ENCODE measurements around the gene TRIM3.

The TRIM3 gene

DNA sequence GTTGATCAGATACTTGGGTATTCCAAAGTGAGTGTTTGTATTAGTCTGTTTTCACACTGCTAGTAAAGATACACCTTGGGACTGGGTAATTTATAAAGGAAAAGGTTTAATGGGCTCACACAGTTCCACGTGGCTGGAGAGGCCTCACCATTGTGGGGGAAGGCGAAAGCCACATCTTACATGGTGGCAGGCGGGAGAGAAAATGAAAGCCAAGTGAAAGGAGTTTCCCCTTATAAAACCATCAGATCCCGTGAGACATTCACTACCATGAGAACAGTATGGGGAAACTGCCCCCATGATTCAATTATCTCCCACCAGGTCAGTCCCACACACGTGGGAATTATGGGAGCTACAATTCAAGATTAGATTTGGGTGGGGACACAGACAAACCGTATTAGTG is 14.6 kb upstream of the TRIM3 start:
- Histone ChIP-seq H3K36me3 (ENCODE audit: control insufficient read depth, low read length) (peaks cover 72% of the 10 kb centered on the region), H3K27me3 (ENCODE audit: control insufficient read depth, low read length) (no peaks in the 10 kb centered on the region), H3K9me3 (ENCODE audit: control insufficient read depth, insufficient read depth, low read length) (no peaks in the 10 kb centered on the region), H3K4me2 (ENCODE audit: low read length) (no peak overlapping the region), H4K20me1 (ENCODE audit: control insufficient read depth, insufficient read depth, low read depth, low read length) (no peaks in the 10 kb centered on the region), H3K79me2 (ENCODE audit: control insufficient read depth, low read length) (peaks cover 15% of the 10 kb centered on the region), H3K9me2 (replicated peaks; ENCODE audit: control insufficient read depth, low read length) (no peaks in the 10 kb centered on the region), H3K4me1 (ENCODE audit: control insufficient read depth, low read length) (no peaks in the 10 kb centered on the region), H3F3A (ENCODE audit: control insufficient read depth, insufficient read depth) (no peaks in the 10 kb centered on the region), H3K27ac (ENCODE audit: low read depth, low read length) (no peak overlapping the region), H3K4me3 (ENCODE audit: low read length) (no peak overlapping the region)
- TF ChIP-seq EZH2phosphoT487 (IDR thresholded peaks at IDR 0.05; ENCODE audit: borderline replicate concordance, low read length) = no peak
- TF ChIP-seq, protein P1, sequence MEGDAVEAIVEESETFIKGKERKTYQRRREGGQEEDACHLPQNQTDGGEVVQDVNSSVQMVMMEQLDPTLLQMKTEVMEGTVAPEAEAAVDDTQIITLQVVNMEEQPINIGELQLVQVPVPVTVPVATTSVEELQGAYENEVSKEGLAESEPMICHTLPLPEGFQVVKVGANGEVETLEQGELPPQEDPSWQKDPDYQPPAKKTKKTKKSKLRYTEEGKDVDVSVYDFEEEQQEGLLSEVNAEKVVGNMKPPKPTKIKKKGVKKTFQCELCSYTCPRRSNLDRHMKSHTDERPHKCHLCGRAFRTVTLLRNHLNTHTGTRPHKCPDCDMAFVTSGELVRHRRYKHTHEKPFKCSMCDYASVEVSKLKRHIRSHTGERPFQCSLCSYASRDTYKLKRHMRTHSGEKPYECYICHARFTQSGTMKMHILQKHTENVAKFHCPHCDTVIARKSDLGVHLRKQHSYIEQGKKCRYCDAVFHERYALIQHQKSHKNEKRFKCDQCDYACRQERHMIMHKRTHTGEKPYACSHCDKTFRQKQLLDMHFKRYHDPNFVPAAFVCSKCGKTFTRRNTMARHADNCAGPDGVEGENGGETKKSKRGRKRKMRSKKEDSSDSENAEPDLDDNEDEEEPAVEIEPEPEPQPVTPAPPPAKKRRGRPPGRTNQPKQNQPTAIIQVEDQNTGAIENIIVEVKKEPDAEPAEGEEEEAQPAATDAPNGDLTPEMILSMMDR (IDR thresholded peaks at IDR 0.05; ENCODE audit: low read depth, low read length, poor library complexity, severe bottlenecking) = no peak

DNA sequence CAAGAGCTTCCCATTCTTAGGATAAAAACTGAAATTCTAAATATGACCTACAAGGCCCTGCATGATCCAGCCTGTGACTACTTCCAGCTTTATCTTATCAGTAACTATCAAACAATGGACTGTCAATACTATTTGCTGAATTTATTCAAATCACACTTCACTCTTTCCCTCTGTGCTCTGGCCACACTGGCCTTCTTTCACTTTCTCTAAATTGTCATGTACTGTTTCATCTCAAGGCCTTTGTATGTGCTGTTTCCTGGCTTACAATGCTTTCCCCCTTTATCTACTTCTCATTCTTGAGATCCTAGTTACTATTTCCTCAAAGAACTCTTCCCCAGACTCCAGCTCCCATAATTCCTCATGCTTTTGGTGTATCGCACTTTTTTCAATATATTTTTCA is 13.2 kb upstream of the TRIM3 start:
- no peaks in the 10 kb centered on the region for H3K9me3 ChIP-seq (ENCODE audit: control insufficient read depth, insufficient read depth, low read length)
- peaks cover 29% of the 10 kb centered on the region for H3K79me2 ChIP-seq (ENCODE audit: control insufficient read depth, low read length)
- H3K9me2 ChIP-seq (replicated peaks; ENCODE audit: control insufficient read depth, low read length) = no peaks in the 10 kb centered on the region
- H4K20me1 ChIP-seq (ENCODE audit: control insufficient read depth, insufficient read depth, low read depth, low read length) = peaks cover 11% of the 10 kb centered on the region; the same call in 1 of the 2 replicates
- TF ChIP-seq, protein P1 (IDR thresholded peaks at IDR 0.05; ENCODE audit: low read depth, low read length, poor library complexity, severe bottlenecking) = no peak
- no peaks in the 10 kb centered on the region for H3K27me3 ChIP-seq (ENCODE audit: control insufficient read depth, low read length)
- no peak overlapping the region for H3K4me2 ChIP-seq (ENCODE audit: low read length)
- H3K4me1 ChIP-seq (ENCODE audit: control insufficient read depth, low read length) = peaks cover 10% of the 10 kb centered on the region
- no peaks in the 10 kb centered on the region for H3F3A ChIP-seq (ENCODE audit: control insufficient read depth, insufficient read depth)
- no peak overlapping the region for H3K27ac ChIP-seq (ENCODE audit: low read depth, low read length)
- peaks cover 78% of the 10 kb centered on the region for H3K36me3 ChIP-seq (ENCODE audit: control insufficient read depth, low read length)
- H3K4me3 ChIP-seq (ENCODE audit: low read length) = no peak overlapping the region

DNA sequence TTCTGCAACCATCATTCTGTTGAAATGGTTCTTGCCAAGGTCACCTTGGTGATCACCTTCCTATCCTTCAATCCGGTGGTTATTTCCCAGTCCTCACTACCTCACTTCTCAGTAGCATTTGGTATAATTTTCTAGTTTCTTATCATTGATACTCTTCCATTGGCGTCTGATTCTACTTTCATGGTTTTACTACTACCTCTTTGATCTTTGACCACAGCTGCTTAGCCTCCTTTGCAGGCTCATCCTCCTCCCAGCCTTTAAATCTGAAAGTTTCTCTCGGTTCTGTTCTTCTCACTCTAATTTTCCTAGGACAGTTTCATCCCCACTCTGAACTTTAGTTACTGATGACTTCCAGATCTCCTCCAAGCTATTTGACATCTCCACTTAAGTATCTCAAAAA is 12.5 kb upstream of the TRIM3 start:
- Histone ChIP-seq H3K4me3 (ENCODE audit: low read length) (no peak overlapping the region), H3K36me3 (ENCODE audit: control insufficient read depth, low read length) (peaks cover 83% of the 10 kb centered on the region), H3K4me1 (ENCODE audit: control insufficient read depth, low read length) (peaks cover 10% of the 10 kb centered on the region), H3K9me2 (replicated peaks; ENCODE audit: control insufficient read depth, low read length) (no peaks in the 10 kb centered on the region), H3K27me3 (ENCODE audit: control insufficient read depth, low read length) (no peaks in the 10 kb centered on the region), H3F3A (ENCODE audit: control insufficient read depth, insufficient read depth) (no peaks in the 10 kb centered on the region), H4K20me1 (ENCODE audit: control insufficient read depth, insufficient read depth, low read depth, low read length) (peaks cover 12% of the 10 kb centered on the region; the same call in 1 of the 2 replicates), H3K79me2 (ENCODE audit: control insufficient read depth, low read length) (peaks cover 35% of the 10 kb centered on the region), H3K4me2 (ENCODE audit: low read length) (no peak overlapping the region), H3K27ac (ENCODE audit: low read depth, low read length) (no peak overlapping the region), H3K9me3 (ENCODE audit: control insufficient read depth, insufficient read depth, low read length) (no peaks in the 10 kb centered on the region)
- TF ChIP-seq, protein P1 (IDR thresholded peaks at IDR 0.05; ENCODE audit: low read depth, low read length, poor library complexity, severe bottlenecking) = no peak
- TF ChIP-seq EZH2phosphoT487 (IDR thresholded peaks at IDR 0.05; ENCODE audit: borderline replicate concordance, low read length) = no peak

DNA sequence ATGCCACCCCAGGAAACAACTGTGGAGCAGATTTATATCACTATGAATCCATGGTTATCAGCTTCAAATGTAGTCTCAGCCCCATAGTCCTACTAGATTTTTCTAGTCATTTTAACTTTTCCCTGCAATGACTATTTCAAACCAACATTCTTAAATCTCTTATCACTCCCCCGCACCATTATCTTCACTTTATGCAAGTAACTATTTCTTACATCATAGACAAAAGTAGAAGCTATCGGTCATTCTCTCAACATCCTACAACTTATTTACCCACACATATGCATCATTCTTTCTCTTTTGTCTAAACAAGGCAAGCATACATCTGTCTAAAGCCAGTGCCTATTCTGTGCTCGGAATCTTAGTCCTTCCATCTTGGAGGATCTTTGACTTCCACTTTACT is 11.9 kb upstream of the TRIM3 start:
- H3K9me2 ChIP-seq (replicated peaks; ENCODE audit: control insufficient read depth, low read length) = no peaks in the 10 kb centered on the region
- H3F3A ChIP-seq (ENCODE audit: control insufficient read depth, insufficient read depth) = no peaks in the 10 kb centered on the region
- H3K4me1 ChIP-seq (ENCODE audit: control insufficient read depth, low read length) = peaks cover 11% of the 10 kb centered on the region
- H4K20me1 ChIP-seq (ENCODE audit: control insufficient read depth, insufficient read depth, low read depth, low read length) = peaks cover 12% of the 10 kb centered on the region; the same call in 1 of the 2 replicates
- no peak for TF ChIP-seq EZH2phosphoT487 (IDR thresholded peaks at IDR 0.05; ENCODE audit: borderline replicate concordance, low read length)
- TF ChIP-seq, protein P1 (IDR thresholded peaks at IDR 0.05; ENCODE audit: low read depth, low read length, poor library complexity, severe bottlenecking) = no peak
- H3K79me2 ChIP-seq (ENCODE audit: control insufficient read depth, low read length) = peaks cover 40% of the 10 kb centered on the region
- no peaks in the 10 kb centered on the region for H3K27me3 ChIP-seq (ENCODE audit: control insufficient read depth, low read length)
- no peak overlapping the region for H3K4me3 ChIP-seq (ENCODE audit: low read length)
- H3K4me2 ChIP-seq (ENCODE audit: low read length) = no peak overlapping the region
- no peak overlapping the region for H3K27ac ChIP-seq (ENCODE audit: low read depth, low read length)
- H3K36me3 ChIP-seq (ENCODE audit: control insufficient read depth, low read length) = peaks cover 87% of the 10 kb centered on the region
- no peaks in the 10 kb centered on the region for H3K9me3 ChIP-seq (ENCODE audit: control insufficient read depth, insufficient read depth, low read length)
